ENCODE results near the gene RAB8B. TPM values are rescaled to one million over a fixed set of nuclear protein-coding genes. Genes with fewer than 3 reads are reported as not detected.

RAB8B gene
- total RNA-seq, 1 experiment from 2014 or later: 17.6 TPM

DNA sequence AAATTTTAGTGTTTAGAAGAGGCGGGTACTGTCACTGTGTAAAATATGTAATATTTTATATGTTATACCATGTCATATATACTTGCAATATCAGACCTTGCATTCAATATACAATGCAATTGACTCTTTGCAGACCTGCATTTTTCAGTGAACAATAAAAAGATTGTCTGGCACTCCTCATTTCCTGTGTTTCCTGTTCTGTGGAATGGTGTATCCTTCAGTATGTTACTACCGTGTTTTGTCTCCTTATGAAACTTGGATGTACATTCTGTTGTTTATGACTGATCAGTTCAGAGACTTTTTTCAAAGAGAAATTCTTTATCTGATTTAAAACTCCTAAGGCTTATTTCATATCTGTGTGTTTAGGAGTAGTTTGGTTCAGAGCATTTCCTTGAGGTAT lies 119.5 kb downstream of the RAB8B start:
- in situ Hi-C loops (cut with HindIII; ENCODE audit: low pct_unique_long_range_greater_than_20kb, low sequenced_read_pairs) (loop anchor here (5.0 kb wide), 1 partner anchor 93 kb away; no protein-coding TSS in a partner anchor), intact Hi-C loops (cut with micrococcal nuclease; ENCODE audit: unreplicated experiment) (no loop called here)
- ChIA-PET POLR2A (no interaction called here), CTCF (no interaction called here)
- DNase-seq (ENCODE audit: low read depth, low spot score) (no peak), ATAC-seq (no peak)
- Histone ChIP-seq H3K4me1 (ENCODE audit: control insufficient read depth, insufficient read depth, low read length) (no peaks in the 10 kb centered on the region), H3K36me3 (ENCODE audit: control insufficient read depth, insufficient read depth, low read length) (no peaks in the 10 kb centered on the region), H3K9me3 (ENCODE audit: control insufficient read depth, insufficient read depth, low read depth, low read length) (no peaks in the 10 kb centered on the region), H3K27me3 (ENCODE audit: control insufficient read depth, insufficient read depth, low read length) (no peaks in the 10 kb centered on the region), H3K27ac (ENCODE audit: low read length) (no peak overlapping the region), H3K4me3 (ENCODE audit: low read depth in 2 of 2, low read length in 2 of 2) (no peak overlapping the region)
- BruUV-seq (replicated peaks): no TSS peak
- TF ChIP-seq SIN3A (IDR thresholded peaks at IDR 0.05; ENCODE audit: borderline replicate concordance, insufficient read depth, low read depth, low read length) (no peak), REST (IDR thresholded peaks at IDR 0.05; ENCODE audit: insufficient read depth in 1 of 2, low read depth in 2 of 2, low read length in 1 of 2) (no peak), POLR2AphosphoS5 (IDR thresholded peaks at IDR 0.05; ENCODE audit: low read depth, low read length) (no peak), TCF7L2 (IDR thresholded peaks at IDR 0.05; ENCODE audit: low read depth, low read length) (no peak)
- TF ChIP-seq, protein P1, sequence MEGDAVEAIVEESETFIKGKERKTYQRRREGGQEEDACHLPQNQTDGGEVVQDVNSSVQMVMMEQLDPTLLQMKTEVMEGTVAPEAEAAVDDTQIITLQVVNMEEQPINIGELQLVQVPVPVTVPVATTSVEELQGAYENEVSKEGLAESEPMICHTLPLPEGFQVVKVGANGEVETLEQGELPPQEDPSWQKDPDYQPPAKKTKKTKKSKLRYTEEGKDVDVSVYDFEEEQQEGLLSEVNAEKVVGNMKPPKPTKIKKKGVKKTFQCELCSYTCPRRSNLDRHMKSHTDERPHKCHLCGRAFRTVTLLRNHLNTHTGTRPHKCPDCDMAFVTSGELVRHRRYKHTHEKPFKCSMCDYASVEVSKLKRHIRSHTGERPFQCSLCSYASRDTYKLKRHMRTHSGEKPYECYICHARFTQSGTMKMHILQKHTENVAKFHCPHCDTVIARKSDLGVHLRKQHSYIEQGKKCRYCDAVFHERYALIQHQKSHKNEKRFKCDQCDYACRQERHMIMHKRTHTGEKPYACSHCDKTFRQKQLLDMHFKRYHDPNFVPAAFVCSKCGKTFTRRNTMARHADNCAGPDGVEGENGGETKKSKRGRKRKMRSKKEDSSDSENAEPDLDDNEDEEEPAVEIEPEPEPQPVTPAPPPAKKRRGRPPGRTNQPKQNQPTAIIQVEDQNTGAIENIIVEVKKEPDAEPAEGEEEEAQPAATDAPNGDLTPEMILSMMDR (IDR thresholded peaks at IDR 0.05): no peak

DNA sequence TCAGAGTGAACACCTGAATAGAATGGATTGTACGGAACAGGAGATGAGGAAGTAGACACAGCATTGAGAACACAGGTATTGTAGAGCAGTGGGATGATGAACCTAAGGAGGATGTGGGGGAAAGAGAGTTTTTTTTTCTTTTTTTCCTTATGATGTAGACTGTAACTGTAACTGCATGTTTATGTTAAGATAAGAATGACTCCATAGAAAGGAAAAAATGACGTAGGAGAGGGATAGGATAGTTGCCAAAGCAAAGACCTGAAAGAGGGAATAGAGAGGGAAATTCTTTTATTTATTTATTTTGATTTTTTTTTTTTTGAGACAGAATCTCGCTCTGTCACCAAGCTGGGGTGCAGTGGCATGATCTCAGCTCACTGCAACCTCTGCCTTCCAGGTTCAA lies 121.2 kb downstream of the RAB8B start:
- POLR2A ChIA-PET: no interaction called here

More for the DNA sequence above, 121.2 kb downstream of the RAB8B start:
- TF ChIP-seq TCF7L2 (IDR thresholded peaks at IDR 0.05; ENCODE audit: low read depth, low read length): no peak
- no peak for TF ChIP-seq REST (IDR thresholded peaks at IDR 0.05; ENCODE audit: insufficient read depth in 1 of 2, low read depth in 2 of 2, low read length in 1 of 2)
- TF ChIP-seq SIN3A (IDR thresholded peaks at IDR 0.05; ENCODE audit: borderline replicate concordance, insufficient read depth, low read depth, low read length): no peak
- no peak for TF ChIP-seq POLR2AphosphoS5 (IDR thresholded peaks at IDR 0.05; ENCODE audit: low read depth, low read length)
- TF ChIP-seq, protein P1 (IDR thresholded peaks at IDR 0.05): no peak
- no peaks in the 10 kb centered on the region for H3K9me3 ChIP-seq (ENCODE audit: control insufficient read depth, insufficient read depth, low read depth, low read length)
- no peaks in the 10 kb centered on the region for H3K27me3 ChIP-seq (ENCODE audit: control insufficient read depth, insufficient read depth, low read length)
- intact Hi-C loops (cut with micrococcal nuclease; ENCODE audit: unreplicated experiment) (no loop called here), in situ Hi-C loops (cut with HindIII; ENCODE audit: low pct_unique_long_range_greater_than_20kb, low sequenced_read_pairs) (no loop called here)
- no peaks in the 10 kb centered on the region for H3K36me3 ChIP-seq (ENCODE audit: control insufficient read depth, insufficient read depth, low read length)
- no peak for DNase-seq (ENCODE audit: low read depth, low spot score)
- no TSS peak for BruUV-seq (replicated peaks)
- H3K27ac ChIP-seq (ENCODE audit: low read length): no peak overlapping the region
- CTCF ChIA-PET: no interaction called here
- no peaks in the 10 kb centered on the region for H3K4me1 ChIP-seq (ENCODE audit: control insufficient read depth, insufficient read depth, low read length)
- no peak overlapping the region for H3K4me3 ChIP-seq (ENCODE audit: low read depth in 2 of 2, low read length in 2 of 2)
- no peak for ATAC-seq
